HT-29 (cell line): ENCODE results near the gene ZFPM1. TPM values are rescaled to one million over a fixed set of nuclear protein-coding genes. Genes with fewer than 3 reads are reported as not detected.
A peak's percentile ranks its signal among the peaks of the same experiment; 100 is the strongest.
"Not testable (repeated sequence)": the region's sequence is repeated elsewhere in the genome, so short reads cannot be mapped to it uniquely, and the experiment has no call there.

Source experiments
- DNase-seq: peaks from one replicate; pipeline ENCODE4 v3.0.0-alpha.2; 2015; ENCODE audit warnings: low spot score
- total RNA-seq: library from RNA; depleted of rRNA; stranded (reverse); fragments of >200 nt; shearing (Covaris generic); gene quantifications from 2 replicates; pipeline ENCODE4 v1.2.3, GENCODE V29; 2014

ZFPM1 gene
- total RNA-seq, 1 experiment from 2014 or later, result 15.3 TPM

GRCh38 chr16:88511906-88512305 lies 58.8 kb downstream of the ZFPM1 start:
- DNase-seq, result no peak

- no peak for DNase-seq
These were observed 59.9 kb downstream of the ZFPM1 start for GRCh38 chr16:88512728-88513696.

GRCh38 chr16:88514070-88514469 lies 61.0 kb downstream of the ZFPM1 start:
- no peak for DNase-seq

- no peak for DNase-seq
These were observed 61.6 kb downstream of the ZFPM1 start for GRCh38 chr16:88514526-88515232.

- DNase-seq, result no peak
These were observed 62.3 kb downstream of the ZFPM1 start for GRCh38 chr16:88515371-88515770.

GRCh38 chr16:88515925-88516594 lies 63.0 kb downstream of the ZFPM1 start:
- no peak for DNase-seq

- no peak for DNase-seq
These were observed 63.6 kb downstream of the ZFPM1 start for GRCh38 chr16:88516601-88517061.

GRCh38 chr16:88517208-88517774 lies 64.2 kb downstream of the ZFPM1 start:
- DNase-seq, result not testable (repeated sequence)

- not testable (repeated sequence) for DNase-seq
These were observed 65.5 kb downstream of the ZFPM1 start for GRCh38 chr16:88518411-88519111.

- no peak for DNase-seq
These were observed 66.2 kb downstream of the ZFPM1 start for GRCh38 chr16:88519240-88519639.

GRCh38 chr16:88519938-88520653 lies 67.0 kb downstream of the ZFPM1 start:
- no peak for DNase-seq

- no peak for DNase-seq
These were observed 68.6 kb downstream of the ZFPM1 start for GRCh38 chr16:88521674-88522073.

GRCh38 chr16:88522276-88522949 lies 69.3 kb downstream of the ZFPM1 start:
- no peak for DNase-seq

- DNase-seq, result no peak
These were observed 70.5 kb downstream of the ZFPM1 start for GRCh38 chr16:88523309-88524161.

GRCh38 chr16:88524274-88524972 lies 71.3 kb downstream of the ZFPM1 start:
- no peak for DNase-seq

- peak; percentile 22 for DNase-seq
These were observed 72.0 kb downstream of the ZFPM1 start for GRCh38 chr16:88524973-88525662.

GRCh38 chr16:88525663-88525990 lies 72.5 kb downstream of the ZFPM1 start:
- no peak for DNase-seq
